OCI-LY3 (cell line): Measurements from ENCODE around the gene ATP8B4.

Experiments
- H2AFZ ChIP-seq: fragments of 200-600, 300-600 bp; shearing (Covaris generic); 2 replicates; pipeline ENCODE4 v1.6.0; 2014; ENCODE audit warnings: antibody characterized with exemption, low read depth, low read length
- H3K27ac ChIP-seq: fragments of 200-600, 300-600 bp; sonication (generic); 2 replicates; pipeline ENCODE4 v1.5.1; 2014; ENCODE audit warnings: mild to moderate bottlenecking, low read length, moderate library complexity, mixed read lengths
- H3K27me3 ChIP-seq: fragments of 200-600, 300-600 bp; sonication (generic); 2 replicates; pipeline ENCODE4 v1.6.1; 2014; ENCODE audit warnings: low read depth, low read length, mixed read lengths
- H3K36me3 ChIP-seq: fragments of 200-600, 300-600 bp; sonication (generic); replicated peaks from 2 replicates; pipeline ENCODE3; 2014; ENCODE audit warnings: low read depth, low read length, mixed read lengths
- H3K4me1 ChIP-seq: fragments of 300-600, 200-600 bp; sonication (generic); 2 replicates; pipeline ENCODE4 v1.6.1; 2014; ENCODE audit warnings: low read length, mixed read lengths
- H3K4me2 ChIP-seq: fragments of 200-600, 300-600 bp; sonication (generic); 2 replicates; pipeline ENCODE4 v1.6.1; 2014; ENCODE audit warnings: low read length, mixed read lengths
- H3K4me3 ChIP-seq: fragments of 300-600, 200-600 bp; sonication (generic); 2 replicates; pipeline ENCODE4 v1.5.1; 2014; ENCODE audit warnings: antibody characterized with exemption, mild to moderate bottlenecking, low read length, moderate library complexity
- H3K79me2 ChIP-seq: fragments of 300-600, 200-600 bp; shearing (Covaris generic); 2 replicates; pipeline ENCODE4 v1.6.1; 2014; ENCODE audit warnings: mild to moderate bottlenecking, low read length, mixed read lengths
- H3K9ac ChIP-seq: fragments of 300-600, 200-600 bp; shearing (Covaris generic); 2 replicates; pipeline ENCODE4 v1.6.0; 2014; ENCODE audit warnings: mild to moderate bottlenecking, low read length, moderate library complexity
- H3K9me3 ChIP-seq: fragments of 200-600, 300-600 bp; shearing (Covaris generic); 2 replicates; pipeline ENCODE4 v1.6.1; 2014; ENCODE audit warnings: low read length, mixed read lengths; ENCODE audit not compliant: insufficient read depth
- H4K20me1 ChIP-seq: fragments of 200-600, 300-600 bp; sonication (generic); 2 replicates; pipeline ENCODE4 v1.6.1; 2016; ENCODE audit warnings: low read length, mixed read lengths; ENCODE audit not compliant: insufficient read depth
- CTCF ChIP-seq: fragments of 200-600, 300-600 bp; sonication (generic); IDR thresholded peaks from 2 replicates; pipeline ENCODE4 v1.5.1; 2014; ENCODE audit warnings: antibody characterized with exemption, low read length, low read depth
- EZH2phosphoT487 ChIP-seq: fragments of 200-600 bp; shearing (Covaris generic); IDR thresholded peaks from 2 replicates; pipeline ENCODE4 v1.6.1; 2018; ENCODE audit warnings: antibody characterized with exemption, mixed run types, low read depth

Gene ATP8B4

GRCh38 chr15:49987198-49987785, 131.7 kb downstream of the ATP8B4 start:
- Histone ChIP-seq H4K20me1 (no peaks in the 10 kb centered on the region), H3K27me3 (no peaks in the 10 kb centered on the region), H3K4me2 (no peak overlapping the region), H3K27ac (no peak overlapping the region), H3K9ac (no peak overlapping the region), H3K36me3 (no peaks in the 10 kb centered on the region), H3K4me1 (no peaks in the 10 kb centered on the region), H2AFZ (no peak overlapping the region), H3K4me3 (no peak overlapping the region), H3K79me2 (no peaks in the 10 kb centered on the region), H3K9me3 (no peaks in the 10 kb centered on the region)
- TF ChIP-seq CTCF (no peak), EZH2phosphoT487 (no peak)

- H3K27me3 ChIP-seq: no peaks in the 10 kb centered on the region
- TF ChIP-seq EZH2phosphoT487: no peak
- no peak for TF ChIP-seq CTCF
Measured at GRCh38 chr15:49986326-49986725, 132.7 kb downstream of the ATP8B4 start.

GRCh38 chr15:49985463-49985862, 133.6 kb downstream of the ATP8B4 start:
- Histone ChIP-seq H4K20me1 (no peaks in the 10 kb centered on the region), H3K27ac (no peak overlapping the region), H3K9me3 (no peaks in the 10 kb centered on the region), H3K79me2 (no peaks in the 10 kb centered on the region), H3K4me2 (no peak overlapping the region), H3K9ac (no peak overlapping the region), H3K27me3 (no peaks in the 10 kb centered on the region), H3K4me1 (no peaks in the 10 kb centered on the region), H3K4me3 (no peak overlapping the region), H2AFZ (no peak overlapping the region), H3K36me3 (no peaks in the 10 kb centered on the region)
- TF ChIP-seq EZH2phosphoT487: no peak
- TF ChIP-seq CTCF: no peak

More at GRCh38 chr15:49986326-49986725, 132.7 kb downstream of the ATP8B4 start:
- Histone ChIP-seq H3K9ac (no peak overlapping the region), H3K4me2 (no peak overlapping the region), H3K4me1 (no peaks in the 10 kb centered on the region), H3K79me2 (no peaks in the 10 kb centered on the region), H2AFZ (no peak overlapping the region), H3K27ac (no peak overlapping the region), H3K36me3 (no peaks in the 10 kb centered on the region), H3K4me3 (no peak overlapping the region), H3K9me3 (no peaks in the 10 kb centered on the region), H4K20me1 (no peaks in the 10 kb centered on the region)

GRCh38 chr15:49984436-49984835, 134.6 kb downstream of the ATP8B4 start:
- Histone ChIP-seq H3K9ac (no peak overlapping the region), H3K4me1 (no peaks in the 10 kb centered on the region), H3K79me2 (no peaks in the 10 kb centered on the region), H3K4me3 (no peak overlapping the region), H2AFZ (no peak overlapping the region), H3K27me3 (0 out of 2 replicates have a peak, but pooled peaks cover 6% of the 10 kb centered on the region), H4K20me1 (no peaks in the 10 kb centered on the region), H3K27ac (no peak overlapping the region), H3K36me3 (no peaks in the 10 kb centered on the region), H3K4me2 (no peak overlapping the region), H3K9me3 (no peaks in the 10 kb centered on the region)
- no peak for TF ChIP-seq EZH2phosphoT487
- TF ChIP-seq CTCF: no peak
